HepG2 (cell line): ENCODE measurements around the gene LMNTD1. TPM values are rescaled to one million over a fixed set of nuclear protein-coding genes. Genes with fewer than 3 reads are reported as not detected.
"Not testable (repeated sequence)": the region's sequence is repeated elsewhere in the genome, so short reads cannot be mapped to it uniquely, and the experiment has no call there.

Source experiments
- ATAC-seq: fragments of 200-7000 bp; cut with Tn5 transposase; 3 replicates; pipeline ENCODE4 v1.9.1; 2020; ENCODE audit warnings: mild to moderate bottlenecking, moderate library complexity
- Bru-seq: library from RNA; stranded (reverse); fragments of 400-500 nt; gene quantifications from one replicate; lab custom pipeline; 2021; lab: Mats Ljungman, UMichigan
- BruChase-seq, 2 experiments: library from RNA; stranded (reverse); fragments of 400-500 nt; gene quantifications; one replicate each; lab custom pipeline; 2021; lab: Mats Ljungman, UMichigan
- BruUV-seq: library from RNA; stranded (reverse); fragments of 400-500 nt; replicated peaks from 2 replicates; lab custom pipeline; 2021; lab: Mats Ljungman, UMichigan
- CTCF ChIA-PET: fragments of 300-600 bp; formaldehyde crosslinking; extraction: SDS; loops from one replicate; lab custom pipeline; 2021; ENCODE audit warnings: low total read pairs, inconsistent platforms, low intra/inter-chr PET ratio; lab: Yijun Ruan, JAX
- POLR2A ChIA-PET: fragments of 350-600 bp; sonication (Branson Sonifier 250); formaldehyde crosslinking; loops from one replicate; lab custom pipeline; 2020; ENCODE audit warnings: antibody characterized with exemption, inconsistent platforms; lab: Yijun Ruan, JAX
- DNase-seq: peaks from one replicate; pipeline ENCODE4 v3.0.0-alpha.2; 2015; ENCODE audit warnings: low spot score
- FAIRE-seq: peaks from 3 replicates; lab custom pipeline; 2011; peaks lifted over from hg19 to GRCh38; lab: Jason Lieb, UNC
- H2AFZ ChIP-seq: one replicate; pipeline ENCODE4 v1.6.1; 2011; ENCODE audit warnings: low read length, inconsistent platforms
- H3K27ac ChIP-seq: fragments of 300-600 bp; 3 replicates; pipeline ENCODE4 v1.8.0; 2011; ENCODE audit warnings: mixed run types, mild to moderate bottlenecking, mixed read lengths, low read length, inconsistent platforms; ENCODE audit not compliant: insufficient read depth; ENCODE audit errors: extremely low read length
- H3K27me3 ChIP-seq, 2 experiments: fragments of 200-600 bp in 1 of 2; 2 replicates in 1 of 2; 3 replicates in 1 of 2; pipeline versions ENCODE4 v1.6.0 to v1.8.0; 2011; ENCODE audit warnings: low read length in 2 of 2, mild to moderate bottlenecking in 2 of 2, moderate library complexity in 2 of 2, inconsistent platforms in 1 of 2; ENCODE audit not compliant: insufficient read depth in 2 of 2, control insufficient read depth in 1 of 2
- H3K36me3 ChIP-seq, 2 experiments: fragments of 200-600 bp in 1 of 2; replicated peaks in 1 of 2; 2 replicates in 1 of 2; 3 replicates in 1 of 2; pipeline versions ENCODE4 v1.5.1 to v1.8.0; 2011; ENCODE audit warnings: low read length in 2 of 2, inconsistent platforms in 1 of 2; ENCODE audit not compliant: insufficient read depth in 2 of 2, control insufficient read depth in 1 of 2
- H3K4me1 ChIP-seq: 2 replicates; pipeline ENCODE4 v1.5.1; 2012; ENCODE audit warnings: low read length, inconsistent platforms; ENCODE audit not compliant: insufficient read depth
- H3K4me2 ChIP-seq: 2 replicates; pipeline ENCODE4 v1.6.0; 2011; ENCODE audit warnings: low read depth, low read length, inconsistent platforms
- H3K4me3 ChIP-seq, 3 experiments: fragments of 200-600 bp in 1 of 3; sonication (generic), shearing (Covaris generic) in 1 of 3; replicated peaks in 1 of 3; 2 replicates each; pipeline ENCODE4 v1.5.1; 2011 to 2016; ENCODE audit warnings: low read length in 3 of 3, inconsistent platforms in 2 of 3, low read depth in 2 of 3, mild to moderate bottlenecking in 2 of 3, control low read depth in 1 of 3, mixed read lengths in 1 of 3; ENCODE audit not compliant: insufficient read depth in 1 of 3
- H3K79me2 ChIP-seq: one replicate; pipeline ENCODE4 v1.6.1; 2011; ENCODE audit warnings: low read length, inconsistent platforms; ENCODE audit not compliant: insufficient read depth
- H3K9ac ChIP-seq: 2 replicates; pipeline ENCODE4 v1.6.0; 2011; ENCODE audit warnings: mild to moderate bottlenecking, low read depth, low read length, inconsistent platforms; ENCODE audit not compliant: insufficient read depth
- H3K9me3 ChIP-seq: 2 replicates; pipeline ENCODE4 v1.5.1; 2012; ENCODE audit warnings: mild to moderate bottlenecking, low read length
- H4K20me1 ChIP-seq: 2 replicates; pipeline ENCODE4 v1.6.0; 2011; ENCODE audit warnings: inconsistent platforms, mild to moderate bottlenecking, low read length, moderate library complexity; ENCODE audit not compliant: insufficient read depth
- MTERF4 ChIP-seq: sonication (generic); formaldehyde crosslinking; IDR thresholded peaks from 2 replicates; pipeline ENCODE4 v1.8.0; 2023; ENCODE audit warnings: mild to moderate bottlenecking, missing genetic modification reagents
- PCBP1 ChIP-seq: fragments of 200-400 bp; formaldehyde crosslinking; IDR thresholded peaks from 2 replicates; pipeline ENCODE4 v1.6.1; 2017; ENCODE audit warnings: mild to moderate bottlenecking, low read depth, low read length, borderline replicate concordance
- ZFX ChIP-seq: sonication (generic); formaldehyde crosslinking; IDR thresholded peaks from 2 replicates; pipeline ENCODE4 v1.4.0; 2020; ENCODE audit warnings: mild to moderate bottlenecking, low read depth, missing genetic modification reagents, moderate library complexity
- ZIK1 ChIP-seq: sonication (generic); formaldehyde crosslinking; IDR thresholded peaks from 2 replicates; pipeline ENCODE4 v1.5.0; 2020; ENCODE audit warnings: mild to moderate bottlenecking, low read depth, missing genetic modification reagents, borderline replicate concordance
- ZNF839 ChIP-seq: sonication (generic); formaldehyde crosslinking; IDR thresholded peaks from 2 replicates; pipeline ENCODE4 v1.4.0; 2020; ENCODE audit warnings: missing genetic modification reagents, mild to moderate bottlenecking, borderline replicate concordance
- WGBS: methylation state at CpG from one replicate; pipeline ENCODE4 v1.1.6; 2017; ENCODE audit warnings: low lambda C conversion rate; 5-methylcytosine and 5-hydroxymethylcytosine counted together
- in situ Hi-C: cut with HindIII; loops from 2 replicates; pipeline ENCODE4 v1.10.0; 2017; ENCODE audit warnings: low pct_unique_long_range_greater_than_20kb; ENCODE audit not compliant: extremely low pct_ligation_motif_present
- intact Hi-C: fragments of 100-400 bp; cut with micrococcal nuclease; formaldehyde crosslinking; loops from one replicate; pipeline ENCODE4 v1.10.0; 2022; ENCODE audit not compliant: unreplicated experiment
- long read RNA-seq, 2 experiments: library from RNA in 1 of 2; library from polyadenylated mRNA in 1 of 2; stranded (forward) in 1 of 2; unstranded in 1 of 2; transcript quantifications; one replicate each; pipeline ENCODE4 v2.0.0, GENCODE V29; 2019 to 2022
- polyA minus RNA-seq, 3 experiments: library from RNA; depleted of rRNA, polyadenylated mRNA; stranded (reverse); fragments of >200 nt; gene quantifications; 2 replicates each; pipeline ENCODE4 v1.2.3, GENCODE V29; 2011; ENCODE audit warnings: low replicate concordance in 1 of 3
- polyA plus RNA-seq, 8 experiments: library from polyadenylated mRNA; depleted of rRNA in 3 of 8; stranded (reverse) in 7 of 8; unstranded in 1 of 8; fragments of >200 nt; fragmentation: Illumina TruSeq in 4 of 8; extraction: Trizol in 4 of 8; gene quantifications; 2 replicates each; pipeline versions ENCODE4 v1.2.1 to v1.2.3, GENCODE V29; 2011 to 2016; ENCODE audit warnings: low read depth in 4 of 8, missing spikeins in 1 of 8, mixed read lengths in 1 of 8; ENCODE audit not compliant: insufficient read depth in 1 of 8
- total RNA-seq, 5 experiments: library from RNA; depleted of rRNA; stranded (reverse); fragments of >200 nt; fragmentation: Illumina TruSeq; extraction: Trizol; gene quantifications; 2 replicates each; pipeline ENCODE4 v1.2.3, GENCODE V29; 2016; ENCODE audit warnings: low read depth in 1 of 5

The LMNTD1 gene
- total RNA-seq (2016; rRNA removed; fragmentation: Illumina TruSeq; extraction: Trizol) (not detected in 2 replicates), polyA plus RNA-seq (2011; rRNA removed) (not detected in 2 replicates), polyA minus RNA-seq (2011; rRNA and poly(A)+ RNA removed; ENCODE audit: low replicate concordance) (1.1 TPM in 1 of 2 replicates, not detected in the other), Bru-seq, nascent RNA (not detected), BruChase-seq, experiment 1, labeled RNA remaining after a 6-hour chase (not detected), BruChase-seq, experiment 2, labeled RNA remaining after a 2-hour chase (percentile 1 among the genes with signal in this experiment)
- total RNA-seq (2016; cell fraction: cytosol; rRNA removed; fragmentation: Illumina TruSeq; extraction: Trizol; ENCODE audit: low read depth), result not detected in 2 replicates
- not detected in 2 replicates for total RNA-seq (2016; cell fraction: insoluble cytoplasmic fraction; rRNA removed; fragmentation: Illumina TruSeq; extraction: Trizol)
- total RNA-seq (2016; cell fraction: membrane; rRNA removed; fragmentation: Illumina TruSeq; extraction: Trizol), result not detected in 2 replicates
- total RNA-seq (2016; cell fraction: nucleus; rRNA removed; fragmentation: Illumina TruSeq; extraction: Trizol), result not detected in 2 replicates
- polyA plus RNA-seq (2011; cell fraction: cytosol; rRNA removed), result not detected in 2 replicates
- not detected in 2 replicates for polyA plus RNA-seq (2011; cell fraction: nucleus; rRNA removed)
- polyA plus RNA-seq (2012), result not detected in 2 replicates
- polyA plus RNA-seq (2016; cell fraction: cytosol; fragmentation: Illumina TruSeq; extraction: Trizol; ENCODE audit: low read depth), result not detected in 2 replicates
- polyA plus RNA-seq (2016; cell fraction: insoluble cytoplasmic fraction; fragmentation: Illumina TruSeq; extraction: Trizol; ENCODE audit: low read depth), result not detected in 2 replicates
- not detected in 2 replicates for polyA plus RNA-seq (2016; cell fraction: membrane; fragmentation: Illumina TruSeq; extraction: Trizol; ENCODE audit: low read depth)
- not detected in 2 replicates for polyA plus RNA-seq (2016; cell fraction: nucleus; fragmentation: Illumina TruSeq; extraction: Trizol; ENCODE audit: insufficient read depth, low read depth)
- not detected in 2 replicates for polyA minus RNA-seq (2011; cell fraction: cytosol; rRNA and poly(A)+ RNA removed)
- polyA minus RNA-seq (2011; cell fraction: nucleus; rRNA and poly(A)+ RNA removed), result not detected in 2 replicates
- long read RNA-seq, experiment 1, result 0 reads
- long read RNA-seq, experiment 2, result 0 reads

GRCh38 chr12:25553098-25553497 lies at the start of gene LMNTD1:
LMNTD1 (minus strand) TSS chr12:25553283; CDS start chr12:25552959, 324 bp downstream.
- TF ChIP-seq ZFX (CRISPR knock-in tag), result no peak
- TF ChIP-seq, all 625 proteins: peak for 0
- no peaks in the 10 kb centered on the region for H3K4me1 ChIP-seq
- H3K9me3 ChIP-seq, result no peaks in the 10 kb centered on the region
- H3K27me3 ChIP-seq, result no peaks in the 10 kb centered on the region; a peak in 1 of 5 replicates
- in situ Hi-C loops (no loop called here), intact Hi-C loops (no loop called here)
- H3K4me2 ChIP-seq, result no peak within 1 kb of the TSS
- no TSS peak for BruUV-seq
- FAIRE-seq, result no peak
- H2AFZ ChIP-seq, result no peak within 1 kb of the TSS
- POLR2A ChIA-PET, result no interaction called here
- no peak within 1 kb of the TSS for H3K9ac ChIP-seq
- 0% methylated on average over 1 of the region's 1 CpG for WGBS
- H3K36me3 ChIP-seq, result no peaks in the 10 kb centered on the region
- CTCF ChIA-PET, result no interaction called here
- H3K27ac ChIP-seq, result no peak within 1 kb of the TSS
- ATAC-seq, result no peak
- H3K4me3 ChIP-seq, result no peak within 1 kb of the TSS
- no peak for DNase-seq
- no peaks in the 10 kb centered on the region for H4K20me1 ChIP-seq
- no peaks in the 10 kb centered on the region for H3K79me2 ChIP-seq

GRCh38 chr12:25598956-25599355 lies 45.9 kb upstream of the LMNTD1 start:
- H4K20me1 ChIP-seq, result no peaks in the 10 kb centered on the region
- H3K27ac ChIP-seq, result no peak overlapping the region
- H3K79me2 ChIP-seq, result no peaks in the 10 kb centered on the region
- no peaks in the 10 kb centered on the region for H3K9me3 ChIP-seq
- POLR2A ChIA-PET, result no interaction called here
- WGBS, result 23% methylated on average over 3 of the region's 3 CpGs
- CTCF ChIA-PET, result no interaction called here
- BruUV-seq, result no TSS peak
- H3K9ac ChIP-seq, result no peak overlapping the region
- H3K27me3 ChIP-seq, result no peaks in the 10 kb centered on the region
- DNase-seq, result no peak
- no peak overlapping the region for H3K4me2 ChIP-seq
- ATAC-seq, result no peak
- intact Hi-C loops, result no loop called here
- in situ Hi-C loops, result no loop called here
- H2AFZ ChIP-seq, result no peak overlapping the region
- H3K36me3 ChIP-seq, result no peaks in the 10 kb centered on the region
- no peak for FAIRE-seq
- H3K4me1 ChIP-seq, result no peaks in the 10 kb centered on the region
- H3K4me3 ChIP-seq, result no peak overlapping the region
- TF ChIP-seq ZIK1 (CRISPR knock-in tag) (no peak), MTERF4 (CRISPR knock-in tag) (no peak), PCBP1 (no peak), ZNF839 (no peak)

- H3K9me3 ChIP-seq, H3K79me2 ChIP-seq, H3K9ac ChIP-seq, H3K4me2 ChIP-seq, H3K27me3 ChIP-seq, CTCF ChIA-PET, H3K4me3 ChIP-seq, intact Hi-C loops, DNase-seq, in situ Hi-C loops, H4K20me1 ChIP-seq, BruUV-seq, POLR2A ChIA-PET, FAIRE-seq, ATAC-seq, H3K36me3 ChIP-seq, H2AFZ ChIP-seq, H3K27ac ChIP-seq, H3K4me1 ChIP-seq: not testable (repeated sequence)
Observed at GRCh38 chr12:25595496-25595895, 42.4 kb upstream of the LMNTD1 start.
